Measurements from ENCODE around the gene SEMA3F. TPM values are rescaled to one million over a fixed set of nuclear protein-coding genes. Genes with fewer than 3 reads are reported as not detected.

SEMA3F gene
- total RNA-seq, 4 donors from 2014 or later = 5.2 to 40.1 (median 7.5) TPM

DNA sequence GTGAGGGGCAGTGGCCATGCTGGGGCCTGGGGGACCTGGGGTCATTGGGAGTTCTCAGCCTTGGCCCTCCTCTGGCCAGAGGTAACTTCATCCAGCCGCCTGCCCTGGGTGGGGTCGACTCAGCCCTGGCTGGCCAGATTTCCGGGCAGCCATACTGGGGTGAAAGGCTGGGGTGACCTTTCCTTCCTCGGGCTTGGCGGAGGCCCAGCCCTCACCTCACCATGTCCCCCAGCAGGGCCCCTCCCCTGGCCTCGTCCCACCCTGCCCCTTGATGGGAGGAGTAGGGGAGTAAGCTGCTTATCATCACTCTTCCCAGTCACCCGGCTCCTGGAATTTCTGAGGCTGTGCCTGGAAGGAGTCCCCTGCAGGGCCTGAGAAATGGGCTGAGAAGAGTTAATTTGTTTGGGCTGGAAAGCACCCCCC lies 5.4 kb downstream of the SEMA3F start:
- no peak for DNase-seq
- H3K4me1 ChIP-seq = peaks cover 41 to 50% of the 10 kb centered on the region in 2 donors
- no peaks in the 10 kb centered on the region for H3K9me3 ChIP-seq
- TF ChIP-seq, protein P1, sequence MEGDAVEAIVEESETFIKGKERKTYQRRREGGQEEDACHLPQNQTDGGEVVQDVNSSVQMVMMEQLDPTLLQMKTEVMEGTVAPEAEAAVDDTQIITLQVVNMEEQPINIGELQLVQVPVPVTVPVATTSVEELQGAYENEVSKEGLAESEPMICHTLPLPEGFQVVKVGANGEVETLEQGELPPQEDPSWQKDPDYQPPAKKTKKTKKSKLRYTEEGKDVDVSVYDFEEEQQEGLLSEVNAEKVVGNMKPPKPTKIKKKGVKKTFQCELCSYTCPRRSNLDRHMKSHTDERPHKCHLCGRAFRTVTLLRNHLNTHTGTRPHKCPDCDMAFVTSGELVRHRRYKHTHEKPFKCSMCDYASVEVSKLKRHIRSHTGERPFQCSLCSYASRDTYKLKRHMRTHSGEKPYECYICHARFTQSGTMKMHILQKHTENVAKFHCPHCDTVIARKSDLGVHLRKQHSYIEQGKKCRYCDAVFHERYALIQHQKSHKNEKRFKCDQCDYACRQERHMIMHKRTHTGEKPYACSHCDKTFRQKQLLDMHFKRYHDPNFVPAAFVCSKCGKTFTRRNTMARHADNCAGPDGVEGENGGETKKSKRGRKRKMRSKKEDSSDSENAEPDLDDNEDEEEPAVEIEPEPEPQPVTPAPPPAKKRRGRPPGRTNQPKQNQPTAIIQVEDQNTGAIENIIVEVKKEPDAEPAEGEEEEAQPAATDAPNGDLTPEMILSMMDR (IDR thresholded peaks at IDR 0.05 in 4 of 5, conservative IDR thresholded peaks at IDR 0.05 in 1 of 5) = no peak
- TF ChIP-seq POLR2A (IDR thresholded peaks at IDR 0.05) = no peak
- in situ Hi-C loops (cut with MboI; ENCODE audit: low sequenced_read_pairs in 4 of 4) = no loop called here
- peak overlapping the region; percentile 59 to 82 (median 77) for H3K27ac ChIP-seq
- no peaks in the 10 kb centered on the region for H3K36me3 ChIP-seq
- no peaks in the 10 kb centered on the region for H3K27me3 ChIP-seq
- intact Hi-C loops (cut with DNase I; ENCODE audit: low total_unique reads) = no loop called here
- no peak overlapping the region for H3K4me3 ChIP-seq
- no peak for ATAC-seq

DNA sequence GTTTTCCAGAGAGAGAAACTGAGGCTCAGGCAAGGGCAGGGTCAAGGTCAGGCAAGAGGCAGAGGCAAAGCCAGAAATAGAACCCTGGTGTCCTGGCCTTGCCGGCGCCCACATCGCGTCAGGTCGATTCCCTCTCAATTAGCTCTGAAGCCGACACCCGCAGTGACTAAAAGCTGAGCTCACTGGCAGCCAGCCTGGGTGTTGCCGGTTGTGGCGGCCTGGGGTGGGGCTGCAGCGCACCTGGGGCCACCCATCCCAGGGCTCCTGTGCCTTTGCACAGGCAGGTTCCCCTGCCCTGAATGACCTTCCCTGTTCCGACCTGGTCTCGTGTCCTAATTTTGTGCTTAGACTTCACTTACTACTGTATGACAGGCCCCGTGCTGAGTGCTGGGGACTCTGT lies 6.2 kb downstream of the SEMA3F start:
- Histone ChIP-seq H3K9me3 (no peaks in the 10 kb centered on the region), H3K27ac (peak overlapping the region; percentile 59 to 82 (median 77)), H3K36me3 (no peaks in the 10 kb centered on the region), H3K27me3 (no peaks in the 10 kb centered on the region), H3K4me3 (peak overlapping the region in 1 of 4 donors; percentile 17), H3K4me1 (peaks cover 41 to 53% of the 10 kb centered on the region in 2 donors)
- TF ChIP-seq, protein P1 (IDR thresholded peaks at IDR 0.05 in 4 of 5, conservative IDR thresholded peaks at IDR 0.05 in 1 of 5) = no peak
- no peak for TF ChIP-seq POLR2A (IDR thresholded peaks at IDR 0.05)
- no peak for ATAC-seq
- DNase-seq = no peak
- in situ Hi-C loops (cut with MboI; ENCODE audit: low sequenced_read_pairs in 4 of 4) = no loop called here
- intact Hi-C loops (cut with DNase I; ENCODE audit: low total_unique reads) = no loop called here

DNA sequence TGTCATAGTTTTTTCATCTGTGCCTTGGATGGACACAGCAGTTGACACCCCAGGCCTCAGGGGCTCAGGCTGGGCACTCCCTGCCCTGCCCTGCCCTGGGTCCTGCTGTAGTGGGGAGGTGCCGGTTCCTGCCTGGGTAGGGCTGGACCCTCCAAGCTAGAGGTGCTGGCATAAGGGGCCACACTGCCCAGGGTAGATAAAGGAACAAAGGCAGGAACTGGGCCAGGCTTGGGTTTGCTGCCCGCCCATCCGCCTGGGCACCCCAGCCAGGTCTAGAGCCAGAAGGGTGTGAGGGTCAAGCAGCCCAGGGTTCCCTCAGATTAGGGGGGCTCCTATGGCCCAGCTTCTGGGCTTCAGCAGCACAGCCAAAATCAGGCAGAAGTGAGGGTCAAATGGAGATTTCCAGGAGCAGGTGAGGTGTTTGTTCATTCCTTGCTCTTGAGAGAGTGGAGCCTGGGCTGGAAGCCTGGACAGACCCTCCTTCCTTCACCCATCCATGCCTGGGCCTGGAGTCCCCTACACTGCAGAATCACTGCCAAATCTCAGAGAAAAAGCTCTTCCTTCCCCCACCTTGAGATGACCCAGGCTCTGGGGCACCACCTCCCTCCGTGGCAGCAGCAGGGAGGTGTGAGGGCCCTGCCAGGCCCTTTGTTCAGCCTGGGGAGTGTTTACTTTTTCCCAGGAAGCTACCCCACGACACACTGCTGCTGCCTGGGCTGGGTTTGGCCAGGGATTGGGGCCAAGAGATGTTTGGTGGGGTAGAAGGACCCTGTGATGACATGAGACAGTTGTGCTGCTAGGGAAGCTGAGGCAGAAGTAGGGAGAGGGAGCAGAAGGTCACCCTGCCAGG lies 7.1 kb downstream of the SEMA3F start:
- intact Hi-C loops (cut with DNase I; ENCODE audit: low total_unique reads) = no loop called here
- H3K27me3 ChIP-seq = no peaks in the 10 kb centered on the region
- no peaks in the 10 kb centered on the region for H3K36me3 ChIP-seq
- H3K9me3 ChIP-seq = no peaks in the 10 kb centered on the region
- DNase-seq (no peak), ATAC-seq (no peak)
- in situ Hi-C loops (cut with MboI; ENCODE audit: low sequenced_read_pairs in 4 of 4) = no loop called here
- H3K27ac ChIP-seq = peak overlapping the region; percentile 59 to 82 (median 77)
- peaks cover 48 to 63% of the 10 kb centered on the region in 2 donors for H3K4me1 ChIP-seq
- no peak overlapping the region for H3K4me3 ChIP-seq
- TF ChIP-seq, protein P1 (IDR thresholded peaks at IDR 0.05 in 4 of 5, conservative IDR thresholded peaks at IDR 0.05 in 1 of 5) = no peak
- TF ChIP-seq POLR2A (IDR thresholded peaks at IDR 0.05) = no peak

DNA sequence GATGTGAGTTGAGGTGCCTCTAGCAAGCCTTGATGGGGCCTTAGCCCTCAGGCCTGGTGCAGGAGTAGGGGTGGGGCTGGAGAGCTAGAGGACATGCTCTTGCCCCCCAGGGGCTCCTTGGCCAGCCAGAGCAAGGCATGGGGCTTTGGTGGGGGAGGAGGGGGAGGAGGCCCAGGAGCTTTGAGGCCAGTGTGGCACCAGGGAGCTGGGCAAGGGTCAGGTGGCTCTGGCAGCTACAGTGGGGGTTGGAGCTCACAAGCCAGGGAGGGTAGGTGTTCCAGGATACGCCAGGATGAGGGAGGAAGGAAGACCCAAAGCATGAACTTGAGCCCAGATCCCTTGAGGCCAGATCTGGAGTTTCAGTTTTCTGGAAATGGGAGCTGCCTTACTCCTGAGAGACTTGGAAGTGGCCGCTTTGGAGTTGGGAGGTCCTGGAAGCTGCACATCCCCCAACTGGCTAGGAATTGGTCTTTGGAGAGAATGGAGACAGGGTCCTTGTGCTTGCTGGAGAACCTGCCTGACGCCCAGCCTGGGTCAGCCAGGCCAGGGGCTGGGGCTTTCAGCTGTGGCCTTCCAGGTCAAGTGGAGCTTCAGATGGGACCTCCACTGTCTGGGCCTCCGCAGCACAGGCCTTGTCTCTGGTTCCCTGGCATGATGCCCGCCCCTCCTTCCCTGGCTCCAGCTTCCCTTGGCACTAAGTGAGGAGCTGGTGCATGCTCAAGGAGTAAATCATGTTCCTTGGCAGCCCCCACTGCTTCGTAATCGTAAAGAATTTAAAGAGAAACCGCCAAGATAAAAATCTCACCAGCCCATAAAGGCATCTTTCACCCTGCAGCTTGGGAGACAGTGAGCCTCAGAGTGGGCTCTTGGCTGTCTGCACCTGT lies 8.7 kb downstream of the SEMA3F start:
- Histone ChIP-seq H3K9me3 (no peaks in the 10 kb centered on the region), H3K27ac (peak overlapping the region; percentile 75 to 82 (median 78)), H3K4me1 (peaks cover 53 to 76% of the 10 kb centered on the region in 2 donors), H3K27me3 (no peaks in the 10 kb centered on the region), H3K4me3 (no peak overlapping the region), H3K36me3 (no peaks in the 10 kb centered on the region)
- in situ Hi-C loops (cut with MboI; ENCODE audit: low sequenced_read_pairs in 4 of 4) = no loop called here
- intact Hi-C loops (cut with DNase I; ENCODE audit: low total_unique reads) = no loop called here
- ATAC-seq (peak; percentile 77 to 86), DNase-seq (peak; percentile 76 to 91)
- TF ChIP-seq, protein P1 (IDR thresholded peaks at IDR 0.05 in 4 of 5, conservative IDR thresholded peaks at IDR 0.05 in 1 of 5) = no peak
- TF ChIP-seq POLR2A (IDR thresholded peaks at IDR 0.05) = no peak

Data from gastrocnemius medialis (tissue), 4 donors.